Activated naive CD4-positive, alpha-beta T cell treated with anti-CD3 and anti-CD28 coated beads for 36 hours (primary cell): ENCODE measurements around the gene DYNLL1. TPM values are rescaled to one million over a fixed set of nuclear protein-coding genes. Genes with fewer than 3 reads are reported as not detected.
A peak's percentile ranks its signal among the peaks of the same experiment; 100 is the strongest.
"Not testable (repeated sequence)": the region's sequence is repeated elsewhere in the genome, so short reads cannot be mapped to it uniquely, and the experiment has no call there.

Experiments used
- CTCF ChIA-PET: fragments of 350-600 bp; sonication (Branson Sonifier 250); formaldehyde crosslinking; loops from one replicate; lab custom pipeline; 2021; ENCODE audit warnings: antibody characterized with exemption; lab: Charles Lee
- DNase-seq: peaks from one replicate; pipeline ENCODE4 v3.0.0-alpha.2; 2020
- H3K27ac Mint-ChIP-seq: one replicate; pipeline ENCODE4 v1.8.0; 2021; ENCODE audit warnings: mild to moderate bottlenecking, mixed read lengths
- H3K27me3 Mint-ChIP-seq: one replicate; pipeline ENCODE4 v1.8.0; 2021; ENCODE audit warnings: low read depth, mixed read lengths
- H3K36me3 Mint-ChIP-seq: one replicate; pipeline ENCODE4 v1.8.0; 2021; ENCODE audit warnings: low read depth, mixed read lengths
- H3K4me1 Mint-ChIP-seq: one replicate; pipeline ENCODE4 v1.8.0; 2021; ENCODE audit warnings: low read depth, mixed read lengths
- H3K4me3 Mint-ChIP-seq: one replicate; pipeline ENCODE4 v1.8.0; 2021; ENCODE audit warnings: mild to moderate bottlenecking, moderate library complexity, mixed read lengths
- H3K9me3 Mint-ChIP-seq: one replicate; pipeline ENCODE4 v1.8.0; 2021; ENCODE audit warnings: mixed read lengths
- intact Hi-C: fragments of 100-400 bp; cut with micrococcal nuclease; formaldehyde crosslinking; loops from one replicate; pipeline ENCODE4 v1.15.1; 2023
- total RNA-seq, 2 experiments: library from RNA; stranded (reverse); gene quantifications; one replicate each; pipeline ENCODE4 v1.2.3, GENCODE V29; 2021

Gene DYNLL1
- total RNA-seq, 2 experiments from 2014 or later = 93.4 to 93.5 TPM

DNA sequence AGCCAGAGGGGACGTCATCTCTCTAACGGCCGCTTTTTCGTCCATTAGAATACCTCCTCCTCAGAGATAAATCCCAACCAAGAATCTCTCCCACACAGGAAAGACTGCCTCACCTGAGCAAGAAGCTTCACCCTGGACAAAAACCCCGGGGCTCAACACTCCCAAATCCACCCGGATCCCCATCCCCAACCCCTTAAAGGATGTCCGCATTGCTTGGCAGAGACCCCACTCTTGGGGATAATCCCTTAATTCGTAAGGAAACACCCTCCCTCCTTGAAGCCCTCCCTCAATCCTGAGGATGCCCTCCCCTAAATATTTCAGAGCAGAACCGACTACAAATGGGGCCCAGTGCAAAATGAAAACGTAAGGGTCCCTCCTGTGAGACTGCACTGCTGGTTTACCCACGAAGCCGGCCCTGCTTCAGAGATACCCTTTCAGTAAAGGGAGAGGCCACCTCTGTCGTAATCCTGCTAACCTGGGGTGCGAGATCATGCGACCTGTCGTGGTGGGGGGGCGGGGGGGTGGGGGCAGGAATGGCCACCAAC is 655 bp upstream of the DYNLL1 start:
- intact Hi-C loops = no loop called here
- Mint-ChIP-seq H3K4me1 (peaks cover 21% of the 10 kb centered on the region), H3K4me3 (peak overlapping the region; percentile 84), H3K27me3 (no peaks in the 10 kb centered on the region), H3K9me3 (no peaks in the 10 kb centered on the region), H3K36me3 (peaks cover 9% of the 10 kb centered on the region), H3K27ac (peak overlapping the region; percentile 2)
- CTCF ChIA-PET = interaction anchor here (0.6 to 1.6 kb wide), 3 partner anchors 8 to 55 kb away, joined by 3 to 6 read pairs (median 3); no protein-coding TSS in a partner anchor
- DNase-seq = peak; percentile 8

- H3K36me3 Mint-ChIP-seq = peaks cover 9% of the 10 kb centered on the region
- CTCF ChIA-PET = interaction anchor here (0.6 to 2.2 kb wide), 9 partner anchors 9 to 289 kb away, joined by 3 to 11 read pairs (median 3); partner anchors contain the start of genes COQ5 and SRSF9
- H3K27me3 Mint-ChIP-seq = no peaks in the 10 kb centered on the region
- H3K4me1 Mint-ChIP-seq = peaks cover 21% of the 10 kb centered on the region
- H3K9me3 Mint-ChIP-seq = no peaks in the 10 kb centered on the region
- H3K27ac Mint-ChIP-seq = peak overlapping the region; percentile 77
- intact Hi-C loops = loop anchor here (1.0 to 2.0 kb wide), 7 partner anchors 27 to 190 kb away; partner anchors contain the start of genes COX6A1, GATC, MLEC and POP5
- peak overlapping the region; percentile 84 for H3K4me3 Mint-ChIP-seq
- DNase-seq = peak; percentile 62
Measured at GRCh38 chr12:120496413-120497340, 764 bp downstream of the DYNLL1 start.

- H3K27me3 Mint-ChIP-seq = no peaks in the 10 kb centered on the region
- intact Hi-C loops = loop anchor here (2.0 kb wide), 3 partner anchors 51 to 189 kb away; partner anchors contain the start of genes GATC, MLEC, POP5 and TRIAP1
- no peak for DNase-seq
- CTCF ChIA-PET = interaction anchor here (0.6 to 2.2 kb wide), 6 partner anchors 14 to 288 kb away, joined by 3 to 11 read pairs (median 3); partner anchors contain the start of genes COQ5 and SRSF9
- peaks cover 21% of the 10 kb centered on the region for H3K4me1 Mint-ChIP-seq
- H3K9me3 Mint-ChIP-seq = no peaks in the 10 kb centered on the region
- H3K27ac Mint-ChIP-seq = peak overlapping the region; percentile 77
- peaks cover 11% of the 10 kb centered on the region for H3K36me3 Mint-ChIP-seq
- peak overlapping the region; percentile 84 for H3K4me3 Mint-ChIP-seq
Measured at GRCh38 chr12:120497524-120498150, 1.7 kb downstream of the DYNLL1 start.

- Mint-ChIP-seq H3K4me1 (peaks cover 21% of the 10 kb centered on the region), H3K4me3 (no peak overlapping the region), H3K27ac (no peak overlapping the region), H3K27me3 (no peaks in the 10 kb centered on the region), H3K36me3 (peaks cover 18% of the 10 kb centered on the region), H3K9me3 (no peaks in the 10 kb centered on the region)
- CTCF ChIA-PET = interaction anchor here (0.6 to 1.0 kb wide), 2 partner anchors 172 to 655 kb away, joined by 3 to 4 read pairs; partner anchors contain the start of gene PLA2G1B
- DNase-seq = no peak
- intact Hi-C loops = no loop called here
Measured at GRCh38 chr12:120498870-120499515, 3.1 kb downstream of the DYNLL1 start.

DNA sequence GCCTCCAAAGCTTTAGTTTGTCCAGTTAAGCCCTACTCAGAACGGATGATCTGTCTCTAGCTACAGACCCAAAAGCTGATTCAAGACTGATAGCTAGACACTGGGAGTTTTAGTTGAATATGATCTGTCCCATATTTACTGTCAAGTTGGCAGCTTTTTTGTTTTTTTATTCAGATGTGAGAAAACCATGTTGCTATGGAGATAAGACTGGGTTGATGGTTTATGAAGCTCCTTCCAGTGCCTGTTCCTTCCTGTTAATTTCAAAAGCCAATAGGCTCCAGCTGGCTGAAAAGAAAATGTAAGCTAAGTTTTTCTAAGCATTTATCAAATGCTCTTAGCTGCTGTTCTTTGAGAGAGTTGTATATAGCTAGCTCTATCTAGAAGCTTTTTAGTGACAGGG is 4.7 kb downstream of the DYNLL1 start:
- Mint-ChIP-seq H3K4me1 (peaks cover 15% of the 10 kb centered on the region), H3K27ac (no peak overlapping the region), H3K4me3 (no peak overlapping the region), H3K27me3 (no peaks in the 10 kb centered on the region), H3K36me3 (peaks cover 21% of the 10 kb centered on the region), H3K9me3 (no peaks in the 10 kb centered on the region)
- DNase-seq = no peak
- CTCF ChIA-PET = no interaction called here
- intact Hi-C loops = no loop called here

- DNase-seq = no peak
- CTCF ChIA-PET = interaction anchor here (0.6 to 1.2 kb wide), 3 partner anchors 52 to 1017 kb away, joined by 3 to 4 read pairs (median 3); no protein-coding TSS in a partner anchor
- no peak overlapping the region for H3K4me3 Mint-ChIP-seq
- H3K9me3 Mint-ChIP-seq = no peaks in the 10 kb centered on the region
- H3K4me1 Mint-ChIP-seq = no peaks in the 10 kb centered on the region
- H3K36me3 Mint-ChIP-seq = peaks cover 20% of the 10 kb centered on the region
- intact Hi-C loops = no loop called here
- H3K27ac Mint-ChIP-seq = no peak overlapping the region
- H3K27me3 Mint-ChIP-seq = no peaks in the 10 kb centered on the region
Measured at GRCh38 chr12:120504587-120504986, 8.7 kb downstream of the DYNLL1 start.

GRCh38 chr12:120508537-120508936 is 12.6 kb downstream of the DYNLL1 start:
- Mint-ChIP-seq H3K36me3 (peaks cover 20% of the 10 kb centered on the region), H3K27ac (no peak overlapping the region), H3K4me3 (no peak overlapping the region), H3K4me1 (no peaks in the 10 kb centered on the region), H3K9me3 (no peaks in the 10 kb centered on the region), H3K27me3 (no peaks in the 10 kb centered on the region)
- no peak for DNase-seq
- CTCF ChIA-PET = interaction anchor here (0.7 to 1.1 kb wide), 3 partner anchors 11 to 64 kb away, joined by 3 to 4 read pairs (median 4); no protein-coding TSS in a partner anchor
- intact Hi-C loops = no loop called here

DNA sequence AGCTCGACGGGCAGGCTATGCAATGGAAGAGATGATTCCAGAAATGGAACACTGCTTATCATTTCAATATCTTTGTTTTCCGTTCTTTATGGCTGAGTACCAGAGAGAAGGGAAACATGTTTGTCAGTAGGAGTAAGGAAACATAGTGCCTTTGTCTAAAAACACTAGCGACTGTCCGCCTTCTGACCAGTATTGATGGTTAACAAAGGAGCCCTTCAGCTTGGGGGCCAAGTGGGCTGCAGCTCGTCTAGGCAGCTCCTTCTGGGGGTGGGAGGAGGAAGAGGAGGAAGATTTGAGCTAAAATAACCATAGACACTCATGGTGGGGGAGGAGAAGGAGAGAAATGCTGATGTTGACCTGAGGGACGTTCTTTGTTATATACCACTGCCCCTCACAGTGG is 18.1 kb downstream of the DYNLL1 start:
- Mint-ChIP-seq H3K36me3 (peaks cover 15% of the 10 kb centered on the region), H3K27me3 (no peaks in the 10 kb centered on the region), H3K4me1 (no peaks in the 10 kb centered on the region), H3K4me3 (no peak overlapping the region), H3K27ac (no peak overlapping the region), H3K9me3 (no peaks in the 10 kb centered on the region)
- CTCF ChIA-PET = no interaction called here
- intact Hi-C loops = no loop called here
- no peak for DNase-seq

DNA sequence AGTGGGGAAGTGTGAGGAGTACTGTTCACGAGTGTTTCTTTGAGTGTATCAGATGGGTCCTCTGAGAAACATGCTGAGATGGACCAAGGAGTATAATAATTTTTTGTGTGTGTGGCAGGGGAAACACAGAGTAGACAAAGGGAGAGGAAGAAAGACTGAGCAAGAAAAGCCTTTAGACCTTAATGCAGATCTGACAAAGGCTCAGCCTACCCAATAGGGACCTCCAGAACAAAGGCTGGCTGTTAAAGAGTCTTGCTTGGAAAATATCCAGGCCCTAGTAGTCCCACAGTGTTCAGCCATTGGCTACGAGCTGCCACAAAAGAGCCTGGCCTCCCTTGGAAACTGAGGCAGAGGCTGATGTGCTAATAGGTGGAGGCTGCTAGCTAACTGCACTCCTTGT is 19.6 kb downstream of the DYNLL1 start:
- Mint-ChIP-seq H3K9me3 (no peaks in the 10 kb centered on the region), H3K4me1 (no peaks in the 10 kb centered on the region), H3K27me3 (no peaks in the 10 kb centered on the region), H3K36me3 (peaks cover 11% of the 10 kb centered on the region), H3K27ac (no peak overlapping the region), H3K4me3 (no peak overlapping the region)
- CTCF ChIA-PET = interaction anchor here (0.6 kb wide), 1 partner anchor 842 kb away, joined by 5 read pairs; no protein-coding TSS in a partner anchor
- intact Hi-C loops = no loop called here
- DNase-seq = no peak

GRCh38 chr12:120519324-120519723 is 23.4 kb downstream of the DYNLL1 start:
- H3K9me3 Mint-ChIP-seq, H3K27me3 Mint-ChIP-seq, H3K36me3 Mint-ChIP-seq, DNase-seq, H3K4me1 Mint-ChIP-seq, H3K27ac Mint-ChIP-seq, H3K4me3 Mint-ChIP-seq, intact Hi-C loops: not testable (repeated sequence)
- CTCF ChIA-PET = interaction anchor here (0.6 to 1.2 kb wide), 2 partner anchors 11 to 16 kb away, joined by 3 to 4 read pairs; no protein-coding TSS in a partner anchor

- Mint-ChIP-seq H3K4me3 (no peak overlapping the region), H3K9me3 (no peaks in the 10 kb centered on the region), H3K4me1 (peaks cover 3% of the 10 kb centered on the region), H3K36me3 (peaks cover 4% of the 10 kb centered on the region), H3K27me3 (no peaks in the 10 kb centered on the region), H3K27ac (no peak overlapping the region)
- DNase-seq = no peak
- CTCF ChIA-PET = interaction anchor here (0.7 kb wide), 2 partner anchors 34 to 918 kb away, joined by 3 to 4 read pairs; no protein-coding TSS in a partner anchor
- intact Hi-C loops = no loop called here
Measured at GRCh38 chr12:120522568-120522967, 26.7 kb downstream of the DYNLL1 start.
